NB4 (cell line): ENCODE results near the gene PSMD2.

Source experiments
- DNase-seq: peaks from one replicate; pipeline ENCODE4 v3.0.0; 2010; ENCODE audit warnings: low read depth
- H3K4me3 ChIP-seq: one replicate; pipeline ENCODE4 v1.5.1; 2011; ENCODE audit warnings: mild to moderate bottlenecking, low read depth, low read length, moderate library complexity
- MYC ChIP-seq: IDR thresholded peaks from 2 replicates; pipeline ENCODE4 v1.6.1; 2011; ENCODE audit warnings: low read depth, low read length
- POLR2A ChIP-seq: IDR thresholded peaks from 2 replicates; pipeline ENCODE4 v1.6.1; 2011; ENCODE audit warnings: mild to moderate bottlenecking; ENCODE audit not compliant: insufficient read length; ENCODE audit errors: extremely low read depth
- TF ChIP-seq, protein P1 (sequence below): IDR thresholded peaks from 2 replicates; pipeline ENCODE4 v1.6.1; 2011; ENCODE audit warnings: low read depth, low read length
- TF ChIP-seq, protein P2 (sequence below): IDR thresholded peaks from one replicate; pipeline ENCODE4 v1.5.1; 2012; ENCODE audit warnings: low read depth, low read length

Gene PSMD2

GRCh38 chr3:184352897-184353545 is 54.0 kb downstream of the PSMD2 start:
- no peak overlapping the region for H3K4me3 ChIP-seq
- no peak for DNase-seq
- TF ChIP-seq, protein P1, sequence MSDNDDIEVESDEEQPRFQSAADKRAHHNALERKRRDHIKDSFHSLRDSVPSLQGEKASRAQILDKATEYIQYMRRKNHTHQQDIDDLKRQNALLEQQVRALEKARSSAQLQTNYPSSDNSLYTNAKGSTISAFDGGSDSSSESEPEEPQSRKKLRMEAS, result no peak

DNA sequence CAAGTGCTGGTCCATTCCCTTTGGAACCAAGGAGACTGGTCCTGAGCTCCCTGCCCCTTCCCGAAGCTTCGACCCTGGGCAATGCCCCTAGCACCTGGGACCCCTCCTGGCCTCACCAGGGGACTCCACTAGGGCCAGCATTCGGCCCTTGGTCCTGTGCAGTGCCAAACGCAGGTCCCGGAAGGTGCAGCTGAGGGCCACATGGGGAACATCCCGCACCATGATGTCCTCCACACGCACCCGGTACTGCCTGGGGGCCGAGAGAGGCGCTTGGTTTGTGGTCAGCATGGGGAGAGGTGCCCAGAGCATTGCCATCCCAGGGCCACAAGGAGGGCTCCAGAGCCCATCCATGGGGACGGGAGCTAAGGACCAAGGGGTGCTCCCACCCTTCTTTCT is 54.5 kb downstream of the PSMD2 start:
- no peak for DNase-seq
- no peak overlapping the region for H3K4me3 ChIP-seq
- no peak for TF ChIP-seq MYC

- DNase-seq, result peak; percentile 52
- H3K4me3 ChIP-seq, result no peak overlapping the region
- TF ChIP-seq, protein P2, sequence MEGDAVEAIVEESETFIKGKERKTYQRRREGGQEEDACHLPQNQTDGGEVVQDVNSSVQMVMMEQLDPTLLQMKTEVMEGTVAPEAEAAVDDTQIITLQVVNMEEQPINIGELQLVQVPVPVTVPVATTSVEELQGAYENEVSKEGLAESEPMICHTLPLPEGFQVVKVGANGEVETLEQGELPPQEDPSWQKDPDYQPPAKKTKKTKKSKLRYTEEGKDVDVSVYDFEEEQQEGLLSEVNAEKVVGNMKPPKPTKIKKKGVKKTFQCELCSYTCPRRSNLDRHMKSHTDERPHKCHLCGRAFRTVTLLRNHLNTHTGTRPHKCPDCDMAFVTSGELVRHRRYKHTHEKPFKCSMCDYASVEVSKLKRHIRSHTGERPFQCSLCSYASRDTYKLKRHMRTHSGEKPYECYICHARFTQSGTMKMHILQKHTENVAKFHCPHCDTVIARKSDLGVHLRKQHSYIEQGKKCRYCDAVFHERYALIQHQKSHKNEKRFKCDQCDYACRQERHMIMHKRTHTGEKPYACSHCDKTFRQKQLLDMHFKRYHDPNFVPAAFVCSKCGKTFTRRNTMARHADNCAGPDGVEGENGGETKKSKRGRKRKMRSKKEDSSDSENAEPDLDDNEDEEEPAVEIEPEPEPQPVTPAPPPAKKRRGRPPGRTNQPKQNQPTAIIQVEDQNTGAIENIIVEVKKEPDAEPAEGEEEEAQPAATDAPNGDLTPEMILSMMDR, result peak; percentile 69
- TF ChIP-seq, protein P1, result no peak
These were observed 55.2 kb downstream of the PSMD2 start for GRCh38 chr3:184354121-184354728.

- DNase-seq, result no peak
- TF ChIP-seq, protein P2, result no peak
- TF ChIP-seq POLR2A (no peak), MYC (no peak)
- TF ChIP-seq, protein P1, result no peak
- H3K4me3 ChIP-seq, result no peak overlapping the region
These were observed 55.7 kb downstream of the PSMD2 start for GRCh38 chr3:184354754-184355153.

- no peak overlapping the region for H3K4me3 ChIP-seq
- no peak for TF ChIP-seq MYC
- no peak for TF ChIP-seq POLR2A
- TF ChIP-seq, protein P1, result no peak
- TF ChIP-seq, protein P2, result no peak
- DNase-seq, result no peak
These were observed 56.4 kb downstream of the PSMD2 start for GRCh38 chr3:184355261-184356040.

DNA sequence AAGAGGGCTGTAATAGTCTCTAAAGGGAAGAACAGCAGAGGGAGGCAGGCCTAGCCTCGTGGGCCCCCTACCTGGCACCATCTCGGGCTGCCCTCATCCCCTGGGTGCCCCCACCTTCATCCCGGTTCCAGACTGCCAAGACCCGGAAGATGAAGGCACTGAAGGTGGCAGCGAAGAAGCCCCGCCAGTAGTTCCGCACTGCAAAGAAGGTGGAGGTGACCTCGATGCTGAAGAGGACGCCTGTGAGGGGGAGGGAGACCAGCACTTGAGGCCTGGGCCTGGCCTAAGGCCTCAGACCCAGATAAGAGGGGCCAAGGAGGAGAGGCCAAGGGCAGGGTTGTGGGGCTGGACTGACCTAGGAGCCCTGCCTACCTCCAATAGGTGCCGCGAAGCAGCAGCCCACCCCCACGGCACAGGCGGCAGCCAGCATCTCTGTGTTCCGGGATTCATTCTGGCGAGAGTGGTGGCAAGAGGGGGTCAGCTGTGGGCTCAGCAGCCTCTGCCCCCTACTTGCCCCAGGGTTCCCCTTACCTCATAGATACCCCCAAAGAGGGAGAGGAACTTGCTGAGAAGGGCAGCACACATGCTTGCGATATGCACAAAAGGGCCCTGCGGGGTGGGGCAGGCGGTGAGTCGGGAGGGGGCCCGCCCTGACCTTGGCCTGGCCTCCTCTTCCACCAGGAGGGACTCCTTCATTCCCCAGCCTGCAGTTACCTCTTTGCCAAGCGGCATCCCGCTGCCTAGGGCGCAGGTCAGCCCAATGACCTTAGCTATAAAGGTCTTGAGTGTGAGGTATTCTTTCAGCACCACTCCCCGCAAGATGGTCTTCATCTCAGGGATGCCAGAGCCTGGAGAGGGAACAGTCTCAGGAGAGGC is 58.4 kb downstream of the PSMD2 start:
- TF ChIP-seq MYC (no peak), POLR2A (no peak)
- TF ChIP-seq, protein P2, result no peak
- TF ChIP-seq, protein P1, result no peak
- H3K4me3 ChIP-seq, result no peak overlapping the region
- DNase-seq, result no peak
